OCI-LY1 (cell line): Measurements from ENCODE around the gene EFCAB13.

Experiments
- EZH2 ChIP-seq: fragments of 200-600 bp; sonication (generic), shearing (Covaris generic); IDR thresholded peaks from 2 replicates; pipeline ENCODE4 v1.8.0; 2017; ENCODE audit warnings: borderline replicate concordance, mixed run types, mild to moderate bottlenecking, antibody characterized with exemption, low read length, moderate library complexity, mixed read lengths
- TF ChIP-seq, protein P1 (sequence below): fragments of 200-600 bp; sonication (generic), shearing (Covaris generic); IDR thresholded peaks from 2 replicates; pipeline ENCODE4 v1.5.1; 2017; ENCODE audit warnings: mild to moderate bottlenecking, antibody characterized with exemption, low read length, moderate library complexity, mixed read lengths

DNA sequence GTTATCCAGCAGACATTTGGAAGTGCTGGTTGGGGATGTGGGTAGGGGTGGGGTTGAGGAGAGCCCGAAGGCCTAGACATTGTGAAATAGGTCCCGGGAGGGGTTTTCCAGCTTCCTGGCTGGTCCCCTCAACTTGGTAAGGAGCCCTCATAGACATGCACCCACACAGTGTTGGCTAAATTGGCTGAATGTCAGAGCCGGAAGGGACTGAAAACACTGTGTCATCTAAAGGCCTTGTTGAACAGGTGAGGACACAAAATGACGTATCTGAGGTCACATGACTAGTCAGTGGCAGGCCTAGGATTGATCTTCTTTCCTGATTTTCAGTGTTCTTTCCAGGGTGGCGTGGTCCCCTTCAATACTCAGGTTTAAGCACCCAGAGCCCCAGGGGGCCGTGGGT lies 42.5 kb upstream of the EFCAB13 start:
- TF ChIP-seq, protein P1, sequence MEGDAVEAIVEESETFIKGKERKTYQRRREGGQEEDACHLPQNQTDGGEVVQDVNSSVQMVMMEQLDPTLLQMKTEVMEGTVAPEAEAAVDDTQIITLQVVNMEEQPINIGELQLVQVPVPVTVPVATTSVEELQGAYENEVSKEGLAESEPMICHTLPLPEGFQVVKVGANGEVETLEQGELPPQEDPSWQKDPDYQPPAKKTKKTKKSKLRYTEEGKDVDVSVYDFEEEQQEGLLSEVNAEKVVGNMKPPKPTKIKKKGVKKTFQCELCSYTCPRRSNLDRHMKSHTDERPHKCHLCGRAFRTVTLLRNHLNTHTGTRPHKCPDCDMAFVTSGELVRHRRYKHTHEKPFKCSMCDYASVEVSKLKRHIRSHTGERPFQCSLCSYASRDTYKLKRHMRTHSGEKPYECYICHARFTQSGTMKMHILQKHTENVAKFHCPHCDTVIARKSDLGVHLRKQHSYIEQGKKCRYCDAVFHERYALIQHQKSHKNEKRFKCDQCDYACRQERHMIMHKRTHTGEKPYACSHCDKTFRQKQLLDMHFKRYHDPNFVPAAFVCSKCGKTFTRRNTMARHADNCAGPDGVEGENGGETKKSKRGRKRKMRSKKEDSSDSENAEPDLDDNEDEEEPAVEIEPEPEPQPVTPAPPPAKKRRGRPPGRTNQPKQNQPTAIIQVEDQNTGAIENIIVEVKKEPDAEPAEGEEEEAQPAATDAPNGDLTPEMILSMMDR = no peak
- no peak for TF ChIP-seq EZH2
